ENCODE data around the gene DLGAP1. TPM values are rescaled to one million over a fixed set of nuclear protein-coding genes. Genes with fewer than 3 reads are reported as not detected.

DLGAP1 gene
- polyA plus RNA-seq, 1 experiment = 0.09 TPM

GRCh38 chr18:3616744-3617143 lies 838.4 kb downstream of the DLGAP1 start:
- H3K4me3 ChIP-seq (ENCODE audit: low read depth, low read length) = no peak overlapping the region
- no peak for DNase-seq (ENCODE audit: low read depth, low spot score)
- no peaks in the 10 kb centered on the region for H3K9me3 ChIP-seq (ENCODE audit: control insufficient read depth, insufficient read depth, low read length)
- TF ChIP-seq CTCF (IDR thresholded peaks at IDR 0.05; ENCODE audit: low read depth, low read length) = no peak
- no peak overlapping the region for H3K27ac ChIP-seq (ENCODE audit: low read depth, low read length)
- no peaks in the 10 kb centered on the region for H3K27me3 ChIP-seq (ENCODE audit: control insufficient read depth, insufficient read depth, low read length)
- ChIA-PET POLR2A (interaction anchor here (0.6 kb wide), 1 partner anchor 61 kb away, joined by 4 read pairs; no protein-coding TSS in a partner anchor), CTCF (no interaction called here)

- no peak for TF ChIP-seq CTCF (IDR thresholded peaks at IDR 0.05; ENCODE audit: low read depth, low read length)
- Histone ChIP-seq H3K4me3 (ENCODE audit: low read depth, low read length) (no peak overlapping the region), H3K9me3 (ENCODE audit: control insufficient read depth, insufficient read depth, low read length) (no peaks in the 10 kb centered on the region), H3K27ac (ENCODE audit: low read depth, low read length) (no peak overlapping the region), H3K27me3 (ENCODE audit: control insufficient read depth, insufficient read depth, low read length) (no peaks in the 10 kb centered on the region)
- CTCF ChIA-PET = interaction anchor here (1.1 to 1.2 kb wide), 2 partner anchors 50 to 162 kb away, joined by 4 to 5 read pairs; no protein-coding TSS in a partner anchor
- POLR2A ChIA-PET = interaction anchor here (0.6 kb wide), 1 partner anchor 62 kb away, joined by 4 read pairs; no protein-coding TSS in a partner anchor
- no peak for DNase-seq (ENCODE audit: low read depth, low spot score)
Observed at GRCh38 chr18:3616142-3616541, 839.0 kb downstream of the DLGAP1 start.

GRCh38 chr18:3615374-3615985 lies 839.6 kb downstream of the DLGAP1 start:
- no peak overlapping the region for H3K4me3 ChIP-seq (ENCODE audit: low read depth, low read length)
- ChIA-PET CTCF (interaction anchor here (1.1 to 1.2 kb wide), 2 partner anchors 50 to 161 kb away, joined by 4 to 5 read pairs; no protein-coding TSS in a partner anchor), POLR2A (interaction anchor here (0.6 kb wide), 1 partner anchor 11 kb away, joined by 4 read pairs; no protein-coding TSS in a partner anchor)
- no peak for DNase-seq (ENCODE audit: low read depth, low spot score)
- H3K27me3 ChIP-seq (ENCODE audit: control insufficient read depth, insufficient read depth, low read length) = no peaks in the 10 kb centered on the region
- no peak for TF ChIP-seq CTCF (IDR thresholded peaks at IDR 0.05; ENCODE audit: low read depth, low read length)
- no peak overlapping the region for H3K27ac ChIP-seq (ENCODE audit: low read depth, low read length)
- H3K9me3 ChIP-seq (ENCODE audit: control insufficient read depth, insufficient read depth, low read length) = no peaks in the 10 kb centered on the region

- POLR2A ChIA-PET = interaction anchor here (0.6 to 2.0 kb wide), 2 partner anchors 9 to 88 kb away, joined by 3 to 4 read pairs; no protein-coding TSS in a partner anchor
- CTCF ChIA-PET = interaction anchor here (0.7 kb wide), 1 partner anchor 54 kb away, joined by 3 read pairs; no protein-coding TSS in a partner anchor
- no peak overlapping the region for H3K27ac ChIP-seq (ENCODE audit: low read depth, low read length)
Observed at GRCh38 chr18:3612315-3612714, 842.8 kb downstream of the DLGAP1 start.

More at GRCh38 chr18:3612315-3612714, 842.8 kb downstream of the DLGAP1 start:
- Histone ChIP-seq H3K27me3 (ENCODE audit: control insufficient read depth, insufficient read depth, low read length) (no peaks in the 10 kb centered on the region), H3K4me3 (ENCODE audit: low read depth, low read length) (no peak overlapping the region), H3K9me3 (ENCODE audit: control insufficient read depth, insufficient read depth, low read length) (no peaks in the 10 kb centered on the region)
- no peak for DNase-seq (ENCODE audit: low read depth, low spot score)
- TF ChIP-seq CTCF (IDR thresholded peaks at IDR 0.05; ENCODE audit: low read depth, low read length) = no peak

All from AG04450 (cell line).